HEK293 (cell line): ENCODE results near the gene IGSF3.

Experiments
- KLF8 ChIP-seq: fragments of 450-650 bp; formaldehyde crosslinking; IDR thresholded peaks from 2 replicates; pipeline ENCODE4 v1.5.1; 2016; ENCODE audit warnings: missing biosample characterization, missing genetic modification characterization
- SETDB1 ChIP-seq: IDR thresholded peaks from one replicate; pipeline ENCODE4 v1.6.1; 2017; ENCODE audit warnings: mild to moderate bottlenecking, low read length, moderate library complexity, mixed read lengths; ENCODE audit not compliant: insufficient read length
- TCF7L2 ChIP-seq: IDR thresholded peaks from 2 replicates; pipeline ENCODE4 v1.6.1; 2011; ENCODE audit warnings: low read depth, mild to moderate bottlenecking, inconsistent platforms, low read length, moderate library complexity, borderline replicate concordance
- ZNF555 ChIP-seq: fragments of 450-650 bp; formaldehyde crosslinking; conservative IDR thresholded peaks from 2 replicates; pipeline ENCODE4 v1.5.1; 2017; ENCODE audit warnings: missing biosample characterization, mild to moderate bottlenecking, missing genetic modification characterization, inconsistent platforms
- ZNF585B ChIP-seq: fragments of 450-650 bp; formaldehyde crosslinking; IDR thresholded peaks from 2 replicates; pipeline ENCODE4 v1.5.1; 2016; ENCODE audit warnings: missing biosample characterization, missing genetic modification characterization
- ZNF701 ChIP-seq: fragments of 450-650 bp; formaldehyde crosslinking; IDR thresholded peaks from 2 replicates; pipeline ENCODE4 v1.5.1; 2016; ENCODE audit warnings: missing biosample characterization, missing genetic modification characterization
- TF ChIP-seq, protein P1 (sequence below): sonication (generic); formaldehyde crosslinking; IDR thresholded peaks from 2 replicates; pipeline ENCODE4 v1.8.1; 2022; ENCODE audit warnings: mild to moderate bottlenecking, moderate library complexity, missing genetic modification reagents
- TF ChIP-seq, protein P2 (sequence below): fragments of 450-650 bp; formaldehyde crosslinking; IDR thresholded peaks from 2 replicates; pipeline ENCODE4 v1.5.1; 2016; ENCODE audit warnings: missing biosample characterization, missing genetic modification characterization
- TF ChIP-seq, protein P3 (sequence below): fragments of 450-650 bp; formaldehyde crosslinking; IDR thresholded peaks from 2 replicates; pipeline ENCODE4 v1.5.1; 2017; ENCODE audit warnings: missing biosample characterization, missing genetic modification characterization
- TF ChIP-seq, protein P4 (sequence below): fragments of 450-650 bp; formaldehyde crosslinking; optimal IDR thresholded peaks from 2 replicates; pipeline ENCODE3; 2016; ENCODE audit warnings: missing biosample characterization, mild to moderate bottlenecking, missing genetic modification characterization
- TF ChIP-seq, protein P5 (sequence below): fragments of 450-650 bp; formaldehyde crosslinking; IDR thresholded peaks from 2 replicates; pipeline ENCODE4 v1.5.1; 2016; ENCODE audit warnings: missing biosample characterization, missing genetic modification characterization, low read depth
- TF ChIP-seq, protein P6 (sequence below): fragments of 450-650 bp; formaldehyde crosslinking; conservative IDR thresholded peaks from 2 replicates; pipeline ENCODE4 v1.5.1; 2016; ENCODE audit warnings: low read depth, missing biosample characterization, missing genetic modification characterization

DNA sequence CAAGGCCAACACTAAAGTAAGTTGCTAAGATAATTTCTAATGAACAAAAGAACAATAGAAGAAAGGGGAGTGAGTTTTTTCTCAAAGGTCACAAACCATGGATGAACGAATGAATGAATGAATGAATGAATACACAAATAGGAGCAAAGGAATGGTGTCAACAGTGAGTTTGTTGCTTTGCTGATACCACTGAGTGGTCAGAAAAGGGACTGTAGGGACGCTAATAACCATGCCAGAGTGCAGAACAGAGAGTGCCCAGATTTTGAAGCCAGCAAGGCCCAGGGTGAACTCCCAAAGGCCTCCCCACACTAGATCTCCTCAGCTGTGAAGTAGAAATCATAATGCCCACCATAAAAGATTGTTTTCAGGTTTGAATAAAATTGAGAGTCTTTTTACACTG, 112.6 kb downstream of the IGSF3 start:
- TF ChIP-seq KLF8 (tag by site-specific recombination), result no peak
- TF ChIP-seq, protein P1, sequence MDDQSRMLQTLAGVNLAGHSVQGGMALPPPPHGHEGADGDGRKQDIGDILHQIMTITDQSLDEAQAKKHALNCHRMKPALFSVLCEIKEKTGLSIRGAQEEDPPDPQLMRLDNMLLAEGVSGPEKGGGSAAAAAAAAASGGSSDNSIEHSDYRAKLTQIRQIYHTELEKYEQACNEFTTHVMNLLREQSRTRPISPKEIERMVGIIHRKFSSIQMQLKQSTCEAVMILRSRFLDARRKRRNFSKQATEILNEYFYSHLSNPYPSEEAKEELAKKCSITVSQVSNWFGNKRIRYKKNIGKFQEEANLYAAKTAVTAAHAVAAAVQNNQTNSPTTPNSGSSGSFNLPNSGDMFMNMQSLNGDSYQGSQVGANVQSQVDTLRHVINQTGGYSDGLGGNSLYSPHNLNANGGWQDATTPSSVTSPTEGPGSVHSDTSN (CRISPR knock-in tag), result no peak
- no peak for TF ChIP-seq ZNF585B
- TF ChIP-seq, protein P2, sequence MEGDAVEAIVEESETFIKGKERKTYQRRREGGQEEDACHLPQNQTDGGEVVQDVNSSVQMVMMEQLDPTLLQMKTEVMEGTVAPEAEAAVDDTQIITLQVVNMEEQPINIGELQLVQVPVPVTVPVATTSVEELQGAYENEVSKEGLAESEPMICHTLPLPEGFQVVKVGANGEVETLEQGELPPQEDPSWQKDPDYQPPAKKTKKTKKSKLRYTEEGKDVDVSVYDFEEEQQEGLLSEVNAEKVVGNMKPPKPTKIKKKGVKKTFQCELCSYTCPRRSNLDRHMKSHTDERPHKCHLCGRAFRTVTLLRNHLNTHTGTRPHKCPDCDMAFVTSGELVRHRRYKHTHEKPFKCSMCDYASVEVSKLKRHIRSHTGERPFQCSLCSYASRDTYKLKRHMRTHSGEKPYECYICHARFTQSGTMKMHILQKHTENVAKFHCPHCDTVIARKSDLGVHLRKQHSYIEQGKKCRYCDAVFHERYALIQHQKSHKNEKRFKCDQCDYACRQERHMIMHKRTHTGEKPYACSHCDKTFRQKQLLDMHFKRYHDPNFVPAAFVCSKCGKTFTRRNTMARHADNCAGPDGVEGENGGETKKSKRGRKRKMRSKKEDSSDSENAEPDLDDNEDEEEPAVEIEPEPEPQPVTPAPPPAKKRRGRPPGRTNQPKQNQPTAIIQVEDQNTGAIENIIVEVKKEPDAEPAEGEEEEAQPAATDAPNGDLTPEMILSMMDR, result no peak
- no peak for TF ChIP-seq ZNF701 (tag by site-specific recombination)
- TF ChIP-seq, protein P3, sequence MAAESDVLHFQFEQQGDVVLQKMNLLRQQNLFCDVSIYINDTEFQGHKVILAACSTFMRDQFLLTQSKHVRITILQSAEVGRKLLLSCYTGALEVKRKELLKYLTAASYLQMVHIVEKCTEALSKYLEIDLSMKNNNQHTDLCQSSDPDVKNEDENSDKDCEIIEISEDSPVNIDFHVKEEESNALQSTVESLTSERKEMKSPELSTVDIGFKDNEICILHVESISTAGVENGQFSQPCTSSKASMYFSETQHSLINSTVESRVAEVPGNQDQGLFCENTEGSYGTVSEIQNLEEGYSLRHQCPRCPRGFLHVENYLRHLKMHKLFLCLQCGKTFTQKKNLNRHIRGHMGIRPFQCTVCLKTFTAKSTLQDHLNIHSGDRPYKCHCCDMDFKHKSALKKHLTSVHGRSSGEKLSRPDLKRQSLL (tag by site-specific recombination), result no peak
- TF ChIP-seq, protein P4, sequence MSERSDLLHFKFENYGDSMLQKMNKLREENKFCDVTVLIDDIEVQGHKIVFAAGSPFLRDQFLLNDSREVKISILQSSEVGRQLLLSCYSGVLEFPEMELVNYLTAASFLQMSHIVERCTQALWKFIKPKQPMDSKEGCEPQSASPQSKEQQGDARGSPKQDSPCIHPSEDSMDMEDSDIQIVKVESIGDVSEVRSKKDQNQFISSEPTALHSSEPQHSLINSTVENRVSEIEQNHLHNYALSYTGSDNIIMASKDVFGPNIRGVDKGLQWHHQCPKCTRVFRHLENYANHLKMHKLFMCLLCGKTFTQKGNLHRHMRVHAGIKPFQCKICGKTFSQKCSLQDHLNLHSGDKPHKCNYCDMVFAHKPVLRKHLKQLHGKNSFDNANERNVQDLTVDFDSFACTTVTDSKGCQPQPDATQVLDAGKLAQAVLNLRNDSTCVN (tag by site-specific recombination), result no peak
- no peak for TF ChIP-seq ZNF555 (tag by site-specific recombination)
- no peak for TF ChIP-seq SETDB1
- TF ChIP-seq, protein P5, sequence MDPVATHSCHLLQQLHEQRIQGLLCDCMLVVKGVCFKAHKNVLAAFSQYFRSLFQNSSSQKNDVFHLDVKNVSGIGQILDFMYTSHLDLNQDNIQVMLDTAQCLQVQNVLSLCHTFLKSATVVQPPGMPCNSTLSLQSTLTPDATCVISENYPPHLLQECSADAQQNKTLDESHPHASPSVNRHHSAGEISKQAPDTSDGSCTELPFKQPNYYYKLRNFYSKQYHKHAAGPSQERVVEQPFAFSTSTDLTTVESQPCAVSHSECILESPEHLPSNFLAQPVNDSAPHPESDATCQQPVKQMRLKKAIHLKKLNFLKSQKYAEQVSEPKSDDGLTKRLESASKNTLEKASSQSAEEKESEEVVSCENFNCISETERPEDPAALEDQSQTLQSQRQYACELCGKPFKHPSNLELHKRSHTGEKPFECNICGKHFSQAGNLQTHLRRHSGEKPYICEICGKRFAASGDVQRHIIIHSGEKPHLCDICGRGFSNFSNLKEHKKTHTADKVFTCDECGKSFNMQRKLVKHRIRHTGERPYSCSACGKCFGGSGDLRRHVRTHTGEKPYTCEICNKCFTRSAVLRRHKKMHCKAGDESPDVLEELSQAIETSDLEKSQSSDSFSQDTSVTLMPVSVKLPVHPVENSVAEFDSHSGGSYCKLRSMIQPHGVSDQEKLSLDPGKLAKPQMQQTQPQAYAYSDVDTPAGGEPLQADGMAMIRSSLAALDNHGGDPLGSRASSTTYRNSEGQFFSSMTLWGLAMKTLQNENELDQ (tag by site-specific recombination), result no peak
- TF ChIP-seq TCF7L2, result no peak
- TF ChIP-seq, protein P6, sequence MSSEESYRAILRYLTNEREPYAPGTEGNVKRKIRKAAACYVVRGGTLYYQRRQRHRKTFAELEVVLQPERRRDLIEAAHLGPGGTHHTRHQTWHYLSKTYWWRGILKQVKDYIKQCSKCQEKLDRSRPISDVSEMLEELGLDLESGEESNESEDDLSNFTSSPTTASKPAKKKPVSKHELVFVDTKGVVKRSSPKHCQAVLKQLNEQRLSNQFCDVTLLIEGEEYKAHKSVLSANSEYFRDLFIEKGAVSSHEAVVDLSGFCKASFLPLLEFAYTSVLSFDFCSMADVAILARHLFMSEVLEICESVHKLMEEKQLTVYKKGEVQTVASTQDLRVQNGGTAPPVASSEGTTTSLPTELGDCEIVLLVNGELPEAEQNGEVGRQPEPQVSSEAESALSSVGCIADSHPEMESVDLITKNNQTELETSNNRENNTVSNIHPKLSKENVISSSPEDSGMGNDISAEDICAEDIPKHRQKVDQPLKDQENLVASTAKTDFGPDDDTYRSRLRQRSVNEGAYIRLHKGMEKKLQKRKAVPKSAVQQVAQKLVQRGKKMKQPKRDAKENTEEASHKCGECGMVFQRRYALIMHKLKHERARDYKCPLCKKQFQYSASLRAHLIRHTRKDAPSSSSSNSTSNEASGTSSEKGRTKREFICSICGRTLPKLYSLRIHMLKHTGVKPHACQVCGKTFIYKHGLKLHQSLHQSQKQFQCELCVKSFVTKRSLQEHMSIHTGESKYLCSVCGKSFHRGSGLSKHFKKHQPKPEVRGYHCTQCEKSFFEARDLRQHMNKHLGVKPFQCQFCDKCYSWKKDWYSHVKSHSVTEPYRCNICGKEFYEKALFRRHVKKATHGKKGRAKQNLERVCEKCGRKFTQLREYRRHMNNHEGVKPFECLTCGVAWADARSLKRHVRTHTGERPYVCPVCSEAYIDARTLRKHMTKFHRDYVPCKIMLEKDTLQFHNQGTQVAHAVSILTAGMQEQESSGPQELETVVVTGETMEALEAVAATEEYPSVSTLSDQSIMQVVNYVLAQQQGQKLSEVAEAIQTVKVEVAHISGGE (tag by site-specific recombination), result no peak
